Measurements from ENCODE around the gene XRCC4. TPM values are rescaled to one million over a fixed set of nuclear protein-coding genes. Genes with fewer than 3 reads are reported as not detected.
A peak's percentile ranks its signal among the peaks of the same experiment; 100 is the strongest.

The XRCC4 gene
- total RNA-seq, 4 donors from 2014 or later, result 6.1 to 7.4 (median 7.0) TPM

DNA sequence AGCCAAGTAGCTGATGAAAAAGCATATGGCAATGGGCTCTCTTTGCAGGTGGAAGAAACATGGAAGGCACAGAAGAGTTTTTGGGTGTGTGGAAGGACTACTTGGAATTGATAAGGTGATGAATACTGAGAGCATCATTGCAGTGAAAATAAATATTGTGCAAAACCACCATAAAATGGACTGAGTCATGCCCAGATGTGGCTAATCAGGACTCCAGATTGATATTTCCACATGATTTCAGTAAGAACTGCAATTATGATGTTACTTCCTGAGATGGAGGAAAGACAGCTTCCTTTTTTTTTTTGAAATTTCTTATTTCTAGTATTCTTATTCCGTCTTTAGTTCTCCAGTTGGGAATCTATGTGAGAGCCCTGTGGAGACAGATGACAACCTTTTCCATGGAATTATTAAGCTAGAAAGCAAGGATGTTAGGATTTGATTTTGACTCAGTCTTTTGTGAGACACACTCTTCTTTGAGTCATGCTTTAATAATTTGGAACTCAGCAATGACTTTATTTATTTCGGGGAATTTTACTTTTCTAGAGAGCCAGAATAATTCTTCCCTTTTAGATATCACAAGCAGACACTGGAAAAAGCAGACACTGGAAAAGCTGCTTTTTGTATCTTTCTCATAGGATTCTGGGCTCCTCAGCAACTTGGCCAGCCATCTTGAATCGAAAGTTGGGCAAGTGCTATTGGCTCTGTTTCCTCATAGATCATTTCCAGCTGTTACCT is 300.0 kb downstream of the XRCC4 start:
- DNase-seq (ENCODE audit: low spot score) (no peak), ATAC-seq (ENCODE audit: low FRiP score) (peak; percentile 32)
- TF ChIP-seq, protein P1, sequence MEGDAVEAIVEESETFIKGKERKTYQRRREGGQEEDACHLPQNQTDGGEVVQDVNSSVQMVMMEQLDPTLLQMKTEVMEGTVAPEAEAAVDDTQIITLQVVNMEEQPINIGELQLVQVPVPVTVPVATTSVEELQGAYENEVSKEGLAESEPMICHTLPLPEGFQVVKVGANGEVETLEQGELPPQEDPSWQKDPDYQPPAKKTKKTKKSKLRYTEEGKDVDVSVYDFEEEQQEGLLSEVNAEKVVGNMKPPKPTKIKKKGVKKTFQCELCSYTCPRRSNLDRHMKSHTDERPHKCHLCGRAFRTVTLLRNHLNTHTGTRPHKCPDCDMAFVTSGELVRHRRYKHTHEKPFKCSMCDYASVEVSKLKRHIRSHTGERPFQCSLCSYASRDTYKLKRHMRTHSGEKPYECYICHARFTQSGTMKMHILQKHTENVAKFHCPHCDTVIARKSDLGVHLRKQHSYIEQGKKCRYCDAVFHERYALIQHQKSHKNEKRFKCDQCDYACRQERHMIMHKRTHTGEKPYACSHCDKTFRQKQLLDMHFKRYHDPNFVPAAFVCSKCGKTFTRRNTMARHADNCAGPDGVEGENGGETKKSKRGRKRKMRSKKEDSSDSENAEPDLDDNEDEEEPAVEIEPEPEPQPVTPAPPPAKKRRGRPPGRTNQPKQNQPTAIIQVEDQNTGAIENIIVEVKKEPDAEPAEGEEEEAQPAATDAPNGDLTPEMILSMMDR (IDR thresholded peaks at IDR 0.05), result no peak

DNA sequence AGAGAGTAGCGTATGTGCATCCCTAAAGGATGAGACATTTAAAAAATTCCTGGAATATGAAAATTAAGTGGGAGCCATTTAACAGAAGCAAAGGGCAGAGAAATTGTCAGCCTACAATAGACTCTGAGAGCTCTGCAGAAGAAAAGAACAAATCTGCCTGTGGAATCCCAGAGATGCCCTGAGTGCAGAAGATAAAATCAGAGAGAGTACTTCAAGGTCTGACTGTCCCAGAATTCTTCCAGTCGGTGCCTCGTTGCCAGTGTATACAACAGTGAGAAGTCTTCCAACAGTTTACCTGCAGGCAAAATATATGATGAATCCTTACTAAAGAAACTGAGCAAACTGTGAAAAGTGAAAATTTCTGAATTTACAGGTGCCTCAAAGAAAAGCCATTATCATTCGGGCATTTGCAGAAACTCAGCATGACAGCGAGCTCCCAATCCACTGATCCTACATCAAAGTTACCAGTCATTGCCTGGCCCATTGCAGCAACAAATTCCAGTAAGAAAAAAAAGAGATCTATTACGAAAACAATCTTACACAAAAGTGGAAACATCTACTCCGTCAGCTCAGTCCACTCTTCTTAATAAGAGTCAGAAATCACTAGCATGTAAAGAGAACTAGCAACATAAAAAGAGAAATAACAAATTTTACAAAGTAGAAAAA is 301.4 kb downstream of the XRCC4 start:
- ATAC-seq (ENCODE audit: low FRiP score) (no peak), DNase-seq (ENCODE audit: low spot score) (no peak)
- TF ChIP-seq, protein P1 (IDR thresholded peaks at IDR 0.05), result no peak

DNA sequence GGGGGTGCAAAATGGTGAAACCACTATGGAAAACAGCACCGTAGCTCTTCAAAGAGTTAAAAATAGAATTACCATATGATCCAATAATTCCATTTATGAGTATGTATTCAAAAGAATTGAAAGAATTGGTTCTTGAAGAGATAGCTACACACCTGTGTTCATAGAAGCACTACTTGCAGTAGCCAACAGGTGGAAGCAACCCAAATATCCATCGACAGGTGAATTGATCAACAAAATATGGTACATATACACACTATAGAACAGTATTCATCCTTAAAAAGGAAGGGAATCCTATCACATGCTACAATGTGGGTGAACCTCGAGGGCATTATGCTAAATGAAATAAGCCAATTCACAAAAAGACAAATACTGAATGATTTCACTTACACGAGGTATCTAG is 308.5 kb downstream of the XRCC4 start:
- TF ChIP-seq, protein P1 (IDR thresholded peaks at IDR 0.05), result no peak
- ATAC-seq (ENCODE audit: low FRiP score) (no peak), DNase-seq (ENCODE audit: low spot score) (no peak)

DNA sequence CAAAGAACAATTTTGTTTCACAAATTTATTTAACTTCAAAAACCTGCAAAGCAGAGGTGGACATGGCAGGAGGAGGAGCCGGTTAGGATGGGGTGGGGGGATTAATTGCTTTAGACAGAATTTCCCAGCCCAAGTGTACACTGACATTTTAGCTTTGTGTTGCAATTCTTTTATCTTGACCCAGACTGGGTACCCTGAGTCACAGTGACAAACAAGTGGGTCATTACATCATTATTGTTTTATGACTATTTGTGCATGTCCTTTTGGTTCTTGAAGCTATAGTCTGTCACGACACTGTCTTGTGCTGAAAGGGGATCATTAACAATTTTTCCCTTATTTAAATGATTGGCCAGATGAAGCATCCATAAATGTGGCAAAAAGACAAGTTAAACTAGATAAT is 309.7 kb downstream of the XRCC4 start:
- TF ChIP-seq, protein P1 (IDR thresholded peaks at IDR 0.05), result no peak
- DNase-seq (ENCODE audit: low spot score) (no peak), ATAC-seq (ENCODE audit: low FRiP score) (no peak)

DNA sequence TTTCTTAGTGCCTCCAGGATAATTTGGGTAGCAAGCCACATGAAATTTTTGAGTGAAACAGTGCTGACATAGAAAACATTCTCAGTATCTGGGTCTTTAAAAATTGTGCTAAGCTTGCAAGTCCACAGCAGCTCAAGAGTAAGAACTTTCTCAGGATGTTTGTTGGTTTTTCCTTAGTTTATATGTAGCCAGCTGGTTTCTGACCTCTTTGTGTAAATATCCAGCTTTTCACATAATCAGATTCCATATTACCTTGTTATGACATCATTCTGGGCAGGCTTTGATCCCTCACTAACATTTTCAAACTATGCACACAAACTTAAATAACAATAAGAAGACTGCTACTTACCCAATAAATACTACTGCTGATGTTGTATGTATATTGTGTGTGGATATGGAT is 311.3 kb downstream of the XRCC4 start:
- ATAC-seq (ENCODE audit: low FRiP score) (no peak), DNase-seq (ENCODE audit: low spot score) (no peak)
- TF ChIP-seq, protein P1 (IDR thresholded peaks at IDR 0.05), result no peak

DNA sequence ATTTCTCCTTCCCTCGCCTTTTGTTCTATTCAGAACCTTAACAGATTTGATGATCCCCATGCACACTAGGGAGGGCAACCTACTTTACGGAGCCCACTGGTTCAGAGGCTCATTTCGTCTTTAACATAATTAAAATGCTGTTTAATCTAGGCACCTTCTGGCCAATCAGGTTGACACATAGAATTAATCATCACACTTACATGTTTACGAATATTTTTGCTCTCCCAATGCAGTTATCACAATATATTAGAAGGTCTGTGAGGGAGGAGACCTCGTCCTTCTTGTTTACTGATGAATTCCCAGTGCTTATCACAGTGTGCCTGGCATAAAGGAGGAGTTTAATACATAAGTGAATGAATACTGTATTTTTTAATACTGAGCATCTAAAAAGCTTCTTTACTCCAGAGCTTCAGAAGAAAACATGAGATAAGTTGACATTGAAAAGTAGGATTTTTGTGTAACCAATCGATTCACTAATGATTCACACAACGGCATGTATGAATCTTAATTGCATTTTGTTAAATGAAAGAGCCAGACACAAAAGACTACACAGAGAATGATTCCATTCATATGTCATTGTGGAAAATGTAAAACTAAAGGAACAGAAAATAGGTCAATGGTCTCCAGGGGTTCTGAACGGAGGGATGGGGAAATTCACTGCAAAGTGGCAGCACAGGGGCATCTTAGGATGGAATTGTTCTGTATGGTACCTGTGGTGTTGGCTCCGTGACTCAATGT is 315.6 kb downstream of the XRCC4 start:
- TF ChIP-seq, protein P1 (IDR thresholded peaks at IDR 0.05), result no peak
- DNase-seq (ENCODE audit: low spot score), result no peak
- no peak for ATAC-seq (ENCODE audit: low FRiP score)
